A549 (cell line): ENCODE results near the gene TEX264. TPM values are rescaled to one million over a fixed set of nuclear protein-coding genes. Genes with fewer than 3 reads are reported as not detected.

Experiments used
- ATAC-seq, 2 experiments: fragments of 200-7000 bp in 1 of 2; fragments of >200 bp in 1 of 2; cut with Nextera tagmentation in 1 of 2; cut with Tn5 transposase in 1 of 2; 3 replicates each; pipeline versions ENCODE4 v1.8.0 to v1.9.1; 2018 to 2020; ENCODE audit warnings: mild to moderate bottlenecking in 1 of 2, moderate library complexity in 1 of 2
- CTCF ChIA-PET: fragments of 300-600 bp; sonication (Branson Sonifier 250); formaldehyde crosslinking; extraction: SDS; loops from one replicate; lab custom pipeline; 2021; ENCODE audit warnings: antibody characterized with exemption, inconsistent platforms; lab: Yijun Ruan, JAX
- POLR2A ChIA-PET: fragments of 350-600 bp; formaldehyde crosslinking; extraction: SDS; loops from one replicate; lab custom pipeline; 2021; ENCODE audit warnings: antibody characterized with exemption, inconsistent platforms; lab: Yijun Ruan, JAX
- DNase-seq, 2 experiments: peaks; one replicate each; pipeline versions ENCODE4 v3.0.0 to v3.0.0-alpha.2; 2011 to 2016; ENCODE audit warnings: low read depth in 1 of 2, low spot score in 1 of 2
- FAIRE-seq: peaks from 2 replicates; lab custom pipeline; 2011; peaks lifted over from hg19 to GRCh38; lab: Jason Lieb, UNC
- H3K27ac ChIP-seq, 2 experiments: fragments of >200 bp; sonication (Bioruptor Twin); formaldehyde crosslinking; 3 replicates each; pipeline ENCODE4 v1.5.1; 2016 to 2017
- H3K4me1 ChIP-seq: fragments of >200 bp; sonication (Bioruptor Twin); formaldehyde crosslinking; 3 replicates; pipeline ENCODE4 v1.6.1; 2016
- H3K4me2 ChIP-seq: fragments of >200 bp; sonication (Bioruptor Twin); formaldehyde crosslinking; 3 replicates; pipeline ENCODE4 v1.6.1; 2016
- H3K4me3 ChIP-seq: fragments of >200 bp; sonication (Bioruptor Twin); formaldehyde crosslinking; 3 replicates; pipeline ENCODE4 v1.5.1; 2016
- H3K9me3 ChIP-seq: fragments of >200 bp; sonication (Bioruptor Twin); formaldehyde crosslinking; 3 replicates; pipeline ENCODE4 v1.6.1; 2016
- ATOH8 ChIP-seq: fragments of 250-450 bp; sonication (Bioruptor Pico); IDR thresholded peaks from 2 replicates; pipeline ENCODE4 v1.5.0; 2020; ENCODE audit warnings: low read depth, mild to moderate bottlenecking, moderate library complexity
- CTCF ChIP-seq: fragments of >200 bp; sonication (Bioruptor Twin); formaldehyde crosslinking; IDR thresholded peaks from 3 replicates; pipeline ENCODE4 v1.5.1; 2016
- EHF ChIP-seq: fragments of 250-450 bp; sonication (Bioruptor Pico); IDR thresholded peaks from 2 replicates; pipeline ENCODE4 v1.5.0; 2020; ENCODE audit warnings: mild to moderate bottlenecking
- FOXS1 ChIP-seq: fragments of 250-450 bp; sonication (Bioruptor Pico); IDR thresholded peaks from 2 replicates; pipeline ENCODE4 v1.5.0; 2020; ENCODE audit warnings: mild to moderate bottlenecking, moderate library complexity
- HEYL ChIP-seq: fragments of 250-450 bp; sonication (Bioruptor Pico); IDR thresholded peaks from 2 replicates; pipeline ENCODE4 v1.8.0; 2021; ENCODE audit warnings: mild to moderate bottlenecking, moderate library complexity
- HMGXB4 ChIP-seq: fragments of 250-450 bp; sonication (Bioruptor Pico); IDR thresholded peaks from 2 replicates; pipeline ENCODE4 v1.5.0; 2021; ENCODE audit warnings: mild to moderate bottlenecking, moderate library complexity, borderline replicate concordance
- JUNB ChIP-seq: fragments of >200 bp; sonication (Bioruptor Twin); formaldehyde crosslinking; IDR thresholded peaks from 2 replicates; pipeline ENCODE4 v1.6.1; 2016
- KDM1A ChIP-seq: fragments of 200-600 bp; sonication (generic); IDR thresholded peaks from 2 replicates; pipeline ENCODE4 v1.6.1; 2016; ENCODE audit warnings: low read depth, mild to moderate bottlenecking
- MAX ChIP-seq: IDR thresholded peaks from 2 replicates; pipeline ENCODE4 v1.6.1; 2012
- POLR2AphosphoS2 ChIP-seq: conservative IDR thresholded peaks from 2 replicates; pipeline ENCODE4 v1.6.1; 2012; ENCODE audit warnings: low read length, improper control_type of control experiment, inconsistent platforms
- RAD21 ChIP-seq, 2 experiments: fragments of >200 bp in 1 of 2; sonication (Bioruptor Twin) in 1 of 2; formaldehyde crosslinking in 1 of 2; IDR thresholded peaks in 1 of 2; conservative IDR thresholded peaks in 1 of 2; 2 replicates in 1 of 2; 3 replicates in 1 of 2; pipeline ENCODE4 v1.6.1; 2012 to 2018; ENCODE audit warnings: inconsistent platforms in 1 of 2
- RARB ChIP-seq: fragments of 250-450 bp; sonication (Bioruptor Pico); IDR thresholded peaks from 2 replicates; pipeline ENCODE4 v1.8.0; 2021; ENCODE audit warnings: mild to moderate bottlenecking, moderate library complexity
- REST ChIP-seq: fragments of 200-600 bp; sonication (generic); IDR thresholded peaks from 2 replicates; pipeline ENCODE4 v1.6.1; 2016; ENCODE audit warnings: antibody characterized with exemption, mild to moderate bottlenecking, moderate library complexity
- RFX5 ChIP-seq: fragments of 450-650 bp; IDR thresholded peaks from 2 replicates; pipeline ENCODE4 v1.7.1; 2014; ENCODE audit warnings: antibody characterized with exemption, mild to moderate bottlenecking, moderate library complexity
- RNF2 ChIP-seq: fragments of 200-600 bp; sonication (generic); IDR thresholded peaks from 2 replicates; pipeline ENCODE4 v1.6.1; 2016; ENCODE audit warnings: low read depth, mild to moderate bottlenecking, antibody characterized with exemption, moderate library complexity, borderline replicate concordance
- SMC3 ChIP-seq: fragments of >200 bp; sonication (Bioruptor Twin); formaldehyde crosslinking; IDR thresholded peaks from 3 replicates; pipeline ENCODE4 v1.6.1; 2018; ENCODE audit warnings: inconsistent platforms
- SREBF2 ChIP-seq: fragments of 450-650 bp; IDR thresholded peaks from 2 replicates; pipeline ENCODE4 v1.6.1; 2014; ENCODE audit warnings: mild to moderate bottlenecking, moderate library complexity
- USF2 ChIP-seq: fragments of 450-650 bp; IDR thresholded peaks from 2 replicates; pipeline ENCODE4 v1.6.1; 2014; ENCODE audit warnings: antibody characterized with exemption
- WGBS: methylation state at CpG from one replicate; pipeline ENCODE4 v1.1.6; 2017; ENCODE audit errors: missing lambda C conversion rate; 5-methylcytosine and 5-hydroxymethylcytosine counted together
- polyA plus RNA-seq, 4 experiments: library from polyadenylated mRNA; depleted of rRNA in 3 of 4; stranded (reverse); fragments of >200 nt; fragmentation: RNase III in 1 of 4; extraction: RNeasy Plus Mini Kit Qiagen cat#74134 plus additional on column Dnase treatment in 1 of 4; gene quantifications; 2 replicates in 3 of 4; 3 replicates in 1 of 4; pipeline ENCODE4 v1.2.3, GENCODE V29; 2011 to 2017

TEX264 gene
- polyA plus RNA-seq, 2 of the 4 experiments (the other 2 are of a cell fraction) = 47.9 to 54.7 TPM

- POLR2A ChIA-PET = no interaction called here
- H3K4me2 ChIP-seq = no peak overlapping the region
- no peak overlapping the region for H3K4me3 ChIP-seq
- DNase-seq = no peak
- ATAC-seq = no peak
- CTCF ChIA-PET = interaction anchor here (0.6 to 1.0 kb wide), 2 partner anchors 15 to 17 kb away, joined by 3 to 6 read pairs; no protein-coding TSS in a partner anchor
- H3K27ac ChIP-seq = no peak overlapping the region
- FAIRE-seq = no peak
- no peak for TF ChIP-seq REST
- no peak for TF ChIP-seq HEYL (CRISPR knock-in tag)
- no peak for TF ChIP-seq POLR2AphosphoS2
- no peak for TF ChIP-seq CTCF
- no peak for TF ChIP-seq JUNB
- WGBS = 77% methylated on average over 4 of the region's 4 CpGs
- H3K9me3 ChIP-seq = no peaks in the 10 kb centered on the region
- H3K4me1 ChIP-seq = no peaks in the 10 kb centered on the region
Observed at GRCh38 chr3:51733859-51734571, 63.0 kb downstream of the TEX264 start.

GRCh38 chr3:51734572-51734907 lies 63.5 kb downstream of the TEX264 start:
- TF ChIP-seq SREBF2 (no peak), USF2 (no peak), RARB (CRISPR knock-in tag) (no peak), FOXS1 (CRISPR knock-in tag) (no peak), RNF2 (no peak), SMC3 (no peak), MAX (no peak), JUNB (no peak)
- H3K9me3 ChIP-seq = no peaks in the 10 kb centered on the region
- H3K4me1 ChIP-seq = no peaks in the 10 kb centered on the region
- H3K27ac ChIP-seq = no peak overlapping the region
- ChIA-PET CTCF (interaction anchor here (0.6 to 1.0 kb wide), 2 partner anchors 15 to 17 kb away, joined by 3 to 6 read pairs; no protein-coding TSS in a partner anchor), POLR2A (no interaction called here)
- FAIRE-seq = no peak
- DNase-seq = no peak
- no peak overlapping the region for H3K4me2 ChIP-seq
- WGBS = 41% methylated on average over 3 of the region's 3 CpGs
- ATAC-seq = no peak
- no peak overlapping the region for H3K4me3 ChIP-seq

- no peaks in the 10 kb centered on the region for H3K9me3 ChIP-seq
- H3K27ac ChIP-seq = no peak overlapping the region
- POLR2A ChIA-PET = no interaction called here
- CTCF ChIA-PET = interaction anchor here (1.0 kb wide), 1 partner anchor 16 kb away, joined by 6 read pairs; no protein-coding TSS in a partner anchor
- FAIRE-seq (no peak), DNase-seq (no peak), ATAC-seq (no peak)
- no peak for TF ChIP-seq RAD21 (conservative IDR thresholded peaks at IDR 0.05 in 1 of 2, IDR thresholded peaks at IDR 0.05 in 1 of 2)
- TF ChIP-seq MAX = no peak
- no peak for TF ChIP-seq HMGXB4
- no peak for TF ChIP-seq RFX5
- no peak for TF ChIP-seq EHF (CRISPR knock-in tag)
- no peak for TF ChIP-seq CTCF
- TF ChIP-seq ATOH8 = no peak
- TF ChIP-seq KDM1A = no peak
- no peak for TF ChIP-seq HEYL (CRISPR knock-in tag)
- WGBS = 25% methylated on average over 3 of the region's 3 CpGs
- no peaks in the 10 kb centered on the region for H3K4me1 ChIP-seq
- H3K4me2 ChIP-seq = no peak overlapping the region
- H3K4me3 ChIP-seq = no peak overlapping the region
Observed at GRCh38 chr3:51735039-51735438, 64.0 kb downstream of the TEX264 start.
